GM21619 (cell line): ENCODE results near the gene UBASH3B.
A peak's percentile ranks its signal among the peaks of the same experiment; 100 is the strongest.
"Not testable (repeated sequence)": the region's sequence is repeated elsewhere in the genome, so short reads cannot be mapped to it uniquely, and the experiment has no call there.

ENCODE experiments used
- ATAC-seq: cut with Tn5 transposase; IDR thresholded peaks from one replicate; pipeline ENCODE4 v1.9.1; 2021; ENCODE audit not compliant: unreplicated experiment

UBASH3B gene

GRCh38 chr11:122728561-122728960 lies 73.0 kb downstream of the UBASH3B start:
- no peak for ATAC-seq

DNA sequence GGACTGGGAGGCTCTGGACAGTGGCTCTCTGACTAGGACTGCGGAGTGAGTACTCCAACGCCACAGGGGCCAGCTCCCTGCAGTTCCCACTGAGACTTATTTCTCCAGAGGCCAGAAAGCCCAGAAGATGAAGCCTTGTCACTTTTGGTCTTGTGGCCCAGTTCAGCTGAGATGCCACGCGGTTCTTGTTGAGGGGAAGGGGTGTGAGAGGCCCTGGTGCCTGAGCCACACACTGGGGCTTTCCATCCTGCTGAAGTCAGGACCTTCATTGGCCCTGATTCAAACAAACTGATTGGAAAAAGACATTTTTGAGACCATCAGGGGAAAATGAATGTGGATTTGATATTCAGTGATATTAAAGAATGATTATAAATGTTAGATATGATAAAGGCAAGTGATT lies 73.6 kb downstream of the UBASH3B start:
- no peak for ATAC-seq

DNA sequence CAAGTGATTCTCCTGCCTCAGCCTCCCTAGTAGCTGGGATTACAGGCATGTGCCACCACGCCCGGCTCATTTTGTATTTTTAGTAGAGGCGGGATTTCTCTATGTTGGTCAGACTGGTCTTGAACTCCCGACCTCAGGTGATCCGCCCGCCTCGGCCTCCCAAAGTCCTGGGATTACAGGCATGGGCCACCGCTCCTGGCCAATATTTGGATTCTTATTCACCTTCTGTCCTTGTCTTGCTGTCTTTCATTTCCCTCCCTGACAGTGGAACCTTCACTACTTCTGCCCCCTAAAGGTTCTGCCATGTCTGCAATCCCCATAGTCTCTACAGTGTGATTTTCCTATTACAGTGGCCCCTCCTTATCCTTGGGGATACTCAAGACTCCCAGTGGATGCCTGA lies 75.2 kb downstream of the UBASH3B start:
- not testable (repeated sequence) for ATAC-seq

DNA sequence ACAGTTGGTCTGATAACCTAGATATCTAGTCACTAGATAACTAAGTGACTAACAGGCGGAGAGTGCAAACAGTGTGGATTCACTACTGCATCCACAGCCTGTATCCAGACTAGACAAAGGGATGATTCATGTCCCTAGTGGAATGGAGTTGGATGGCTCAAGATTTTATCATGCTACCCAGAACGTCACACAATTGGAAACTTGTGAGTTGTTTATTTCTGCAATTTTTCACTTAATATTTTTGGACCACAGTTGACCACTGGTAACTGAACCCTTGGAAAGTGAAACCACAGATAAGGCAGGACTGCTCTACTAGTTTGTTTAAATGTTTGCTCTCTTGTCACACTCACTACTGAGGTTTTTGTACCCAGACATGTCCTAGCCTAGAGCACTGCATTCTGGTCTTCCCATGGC lies 76.0 kb downstream of the UBASH3B start:
- ATAC-seq, result no peak

GRCh38 chr11:122732342-122733315 lies 77.1 kb downstream of the UBASH3B start:
- ATAC-seq, result no peak

DNA sequence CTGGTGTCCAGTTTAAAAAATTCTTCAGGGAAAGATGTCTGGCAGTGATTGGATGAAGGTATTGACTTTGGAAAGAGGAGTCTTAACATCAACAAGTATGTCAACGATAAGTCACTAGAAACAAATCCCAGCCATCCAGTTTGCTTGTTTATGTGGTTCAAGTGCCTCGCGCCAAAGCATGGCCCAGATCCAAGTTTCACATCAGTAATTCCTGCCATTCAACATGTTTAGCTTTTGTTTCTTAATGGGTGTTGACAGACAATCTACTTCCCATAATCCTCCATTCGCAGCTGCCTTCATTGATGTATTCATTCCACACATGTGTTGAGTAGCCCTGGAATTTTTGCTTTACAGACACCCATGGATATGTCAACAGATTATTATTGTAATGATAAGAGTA lies 77.8 kb downstream of the UBASH3B start:
- ATAC-seq, result no peak

DNA sequence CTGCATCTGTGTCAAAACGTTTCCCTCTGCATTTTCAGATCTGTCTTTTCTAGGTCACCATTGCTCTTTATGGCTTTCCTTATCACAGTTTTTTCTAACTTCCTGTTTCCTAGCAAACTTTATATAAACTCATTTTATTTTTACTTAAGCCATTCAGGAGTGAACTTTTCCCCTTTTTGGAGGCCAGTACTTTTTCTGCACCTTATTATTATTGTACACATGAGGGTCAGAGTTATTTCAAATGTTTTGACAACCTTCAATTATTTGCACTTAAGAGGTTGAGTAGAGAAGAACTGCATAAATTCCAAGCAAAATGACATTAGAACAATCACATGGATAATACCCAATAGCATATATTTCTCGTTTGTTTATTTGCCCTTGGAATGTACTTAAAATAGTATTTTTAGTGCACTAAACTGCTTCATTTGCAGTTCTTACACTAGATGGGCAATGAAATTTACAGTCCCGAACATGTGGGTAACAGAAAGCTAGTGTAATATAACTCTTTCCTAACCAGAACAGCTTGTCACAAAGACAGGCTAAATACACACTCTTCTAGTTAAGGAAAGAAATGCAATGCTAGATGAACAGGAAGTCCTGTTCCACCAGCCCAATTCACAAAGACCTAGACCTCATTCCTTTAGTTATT lies 79.5 kb downstream of the UBASH3B start:
- ATAC-seq, result no peak

DNA sequence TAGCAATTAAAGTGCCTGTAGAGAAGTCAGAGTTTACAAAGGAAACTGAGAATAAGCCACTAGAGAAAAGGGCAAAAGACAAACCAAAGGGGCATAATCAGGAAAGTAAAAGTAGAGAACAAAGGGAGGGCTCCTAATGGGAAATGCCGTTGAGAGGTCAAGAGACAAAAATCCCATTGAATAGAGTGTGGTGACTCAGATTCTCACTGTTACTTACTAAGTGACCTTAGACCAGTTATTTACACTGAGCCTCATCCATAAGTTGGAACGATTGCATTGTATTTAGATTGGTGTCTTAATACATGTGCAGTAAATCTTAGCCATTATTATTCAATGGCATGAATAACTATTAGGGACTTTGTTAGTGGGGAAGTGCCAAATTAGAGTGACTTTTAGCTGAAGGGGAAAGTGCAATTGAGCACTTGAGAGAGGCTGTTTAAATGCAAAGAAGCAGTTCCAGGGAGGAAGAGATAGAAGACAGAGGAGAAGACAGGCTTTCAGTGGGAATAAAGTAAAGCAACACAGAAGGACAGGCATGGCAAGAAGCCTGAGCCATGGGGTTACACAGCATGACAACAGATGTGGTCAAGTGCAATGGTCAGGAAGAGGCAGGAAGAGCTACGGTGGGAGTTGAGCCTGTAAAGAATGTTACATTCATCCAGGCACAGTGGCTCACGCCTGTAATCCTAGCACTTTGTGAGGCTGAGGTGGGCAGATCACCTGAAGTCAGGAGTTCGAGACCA lies 82.6 kb downstream of the UBASH3B start:
- ATAC-seq, result no peak

DNA sequence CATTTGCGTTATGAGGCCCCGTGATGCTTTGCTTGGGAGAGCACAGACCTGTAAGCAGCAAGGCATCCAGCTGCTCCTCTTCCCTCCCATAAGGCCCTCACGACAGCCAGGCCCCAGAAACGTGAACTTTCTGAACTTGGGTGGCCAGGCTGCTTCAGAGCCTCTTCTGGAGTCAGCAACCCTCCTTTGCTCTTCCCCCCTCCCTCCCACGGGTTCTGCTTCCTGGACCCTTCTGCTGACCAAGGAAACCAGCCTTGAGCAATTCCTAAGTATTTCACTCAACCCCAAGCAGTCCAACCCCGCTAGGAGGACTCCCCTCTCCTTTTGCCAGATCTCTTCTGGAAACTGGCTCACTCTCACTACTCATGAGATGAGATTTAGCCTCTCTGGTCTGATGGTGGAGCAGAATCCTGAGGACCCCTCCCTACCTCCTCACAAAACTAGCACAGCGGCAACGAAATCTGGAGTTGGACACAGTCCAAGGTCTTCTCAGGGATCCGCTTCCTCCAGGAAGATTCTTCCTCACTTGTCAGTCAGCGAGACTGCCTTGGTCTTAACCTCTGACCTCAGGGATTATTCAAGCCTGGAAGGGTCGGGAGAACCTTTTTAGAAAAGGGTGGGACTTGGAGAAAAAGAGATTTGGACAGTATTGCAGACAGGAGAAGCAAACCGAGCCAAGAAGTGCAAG lies 86.2 kb downstream of the UBASH3B start:
- no peak for ATAC-seq

DNA sequence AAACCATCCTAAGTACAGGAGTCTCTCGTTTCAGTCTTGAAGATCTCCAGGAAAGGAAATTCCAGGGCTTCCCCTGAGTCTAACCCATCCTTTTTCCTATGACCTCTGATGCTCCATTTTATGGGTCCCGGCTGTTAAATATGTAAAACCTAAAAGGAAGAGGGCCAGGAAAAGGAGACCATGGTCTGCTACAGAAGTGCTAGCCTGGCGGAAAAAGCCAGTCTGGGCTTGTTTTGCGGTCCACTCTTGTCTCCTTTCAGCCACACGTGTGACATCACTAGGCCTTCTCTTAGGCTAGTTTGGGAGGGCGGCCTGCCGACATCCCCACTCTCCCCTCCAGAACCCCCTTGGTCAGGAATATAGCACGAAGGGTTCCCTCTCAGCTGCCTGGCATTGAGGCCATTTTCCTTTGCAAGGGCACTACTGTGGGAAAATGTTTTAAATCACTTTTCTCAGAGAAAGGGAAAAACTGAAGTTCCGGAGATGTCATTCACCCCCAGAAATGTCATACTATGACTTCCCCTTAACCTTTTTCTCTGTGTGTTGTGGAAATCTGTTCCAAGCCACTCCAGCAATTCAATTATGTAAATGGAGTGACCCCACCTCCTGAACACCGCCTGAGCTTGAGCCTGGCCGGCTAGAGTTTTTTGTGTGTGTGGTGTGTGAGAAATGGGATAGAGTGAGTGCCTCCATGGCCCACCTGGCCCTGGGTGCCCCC lies 86.9 kb downstream of the UBASH3B start:
- ATAC-seq, result no peak

- no peak for ATAC-seq
Measured at GRCh38 chr11:122743097-122743741, 87.7 kb downstream of the UBASH3B start.

GRCh38 chr11:122743949-122744348 lies 88.4 kb downstream of the UBASH3B start:
- peak; percentile 52 for ATAC-seq

- ATAC-seq, result no peak
Measured at GRCh38 chr11:122744357-122744756, 88.8 kb downstream of the UBASH3B start.

DNA sequence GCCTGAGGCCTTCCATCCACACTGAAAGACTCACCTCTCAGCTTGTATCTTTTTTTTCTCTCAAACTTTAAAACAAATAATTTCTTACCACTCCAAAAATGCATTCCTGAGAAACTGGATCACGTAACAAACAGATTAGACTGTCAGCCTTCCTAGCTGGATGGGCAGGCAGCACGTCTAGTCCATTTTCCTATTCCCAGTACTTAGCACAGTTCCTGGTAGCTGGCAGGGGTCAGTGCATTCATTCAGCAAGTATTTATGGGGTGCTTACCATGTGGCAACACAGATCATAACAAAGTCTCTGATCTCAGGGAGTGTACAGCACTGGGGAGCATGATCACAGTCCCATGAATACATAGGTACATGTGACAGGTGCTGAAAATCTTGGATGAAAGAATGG lies 89.6 kb downstream of the UBASH3B start:
- no peak for ATAC-seq

DNA sequence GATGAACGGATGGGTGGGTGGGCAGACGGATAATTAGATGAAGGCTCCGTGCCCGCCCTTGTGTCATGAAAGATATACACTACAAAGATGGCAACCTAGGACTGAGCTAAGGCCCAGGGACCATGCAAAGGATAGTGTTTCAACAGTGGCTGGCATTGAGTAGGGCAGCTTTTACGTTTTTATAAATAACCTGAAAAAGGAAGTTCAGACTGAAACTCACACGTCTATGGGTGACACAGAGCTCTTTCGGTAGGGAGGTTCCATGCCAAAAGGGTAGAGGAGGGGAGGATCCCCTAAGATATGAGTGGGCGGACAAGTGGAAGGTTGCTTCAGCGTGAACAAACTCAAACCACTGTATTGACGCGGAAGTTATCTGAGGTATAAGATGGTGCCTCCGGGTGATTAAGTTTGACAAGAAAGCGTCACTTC lies 90.5 kb downstream of the UBASH3B start:
- ATAC-seq, result peak; percentile 68

- ATAC-seq, result no peak
Measured at GRCh38 chr11:122746611-122747244, 91.2 kb downstream of the UBASH3B start.

DNA sequence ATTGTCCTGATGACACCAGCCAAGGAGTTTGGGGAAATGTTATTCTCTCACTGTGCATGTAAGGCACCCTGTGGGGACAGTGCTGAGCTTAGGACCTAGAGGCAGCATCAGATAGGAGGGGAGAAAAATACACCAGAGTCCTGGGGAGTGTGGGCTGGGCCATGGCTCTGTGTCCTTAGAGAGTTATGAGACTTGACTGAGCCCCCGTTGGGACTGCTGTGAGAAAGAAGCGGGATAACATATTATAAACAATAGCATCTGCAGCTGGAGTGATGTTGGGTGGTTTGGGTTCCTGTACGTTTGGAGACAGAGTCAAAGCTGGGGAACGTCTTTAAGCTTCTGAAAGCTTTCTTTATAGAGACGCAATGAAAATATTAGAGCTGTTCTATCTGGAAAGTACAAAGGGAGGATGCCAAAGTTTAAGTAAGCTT lies 91.8 kb downstream of the UBASH3B start:
- no peak for ATAC-seq

- peak; percentile 91 for ATAC-seq
Measured at GRCh38 chr11:122749005-122749687, 93.6 kb downstream of the UBASH3B start.

DNA sequence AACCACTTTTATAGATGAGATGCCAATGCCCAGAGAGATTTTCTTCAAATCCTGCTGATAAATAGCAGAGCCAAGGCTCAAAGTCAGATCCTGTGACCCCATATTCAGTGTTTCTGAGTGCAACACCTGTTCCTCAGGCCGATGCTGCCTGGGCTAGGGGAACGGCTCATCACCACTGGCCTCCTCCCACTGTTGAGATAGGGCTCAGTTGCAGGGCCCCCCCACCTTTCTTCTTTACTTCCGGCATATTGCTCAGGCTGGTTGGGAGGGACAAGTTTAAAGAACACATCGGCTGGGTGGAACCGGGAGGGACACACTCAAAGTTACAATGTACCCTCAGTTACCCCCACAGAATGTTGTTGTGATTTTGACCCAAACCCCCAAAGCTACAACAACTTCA lies 94.5 kb downstream of the UBASH3B start:
- no peak for ATAC-seq
